ENCODE measurements around the gene SSX2IP. TPM values are rescaled to one million over a fixed set of nuclear protein-coding genes. Genes with fewer than 3 reads are reported as not detected.

Gene SSX2IP
- total RNA-seq, 1 experiment from 2014 or later, result 42.4 TPM

DNA sequence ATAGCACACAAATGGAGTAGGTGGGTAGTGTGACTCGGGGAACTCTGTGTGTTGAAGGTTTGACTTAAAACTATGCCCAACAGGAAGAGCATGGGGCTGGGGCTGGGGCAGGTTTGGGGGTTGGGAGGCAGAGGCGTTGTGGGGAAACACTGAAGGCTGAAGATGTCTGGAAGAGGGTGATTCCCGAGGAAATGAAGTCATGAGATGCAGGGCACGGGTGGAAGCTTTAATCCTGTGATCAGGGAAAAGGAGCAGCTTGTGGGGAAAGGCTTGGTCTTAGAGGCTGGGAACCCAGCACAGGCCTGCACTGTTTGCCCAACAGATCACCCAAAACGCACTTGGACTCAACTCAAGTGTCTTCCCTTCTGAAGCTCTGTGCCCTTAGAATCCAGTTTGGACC, 89.5 kb downstream of the SSX2IP start:
- Histone ChIP-seq H3K9me3 (ENCODE audit: low read depth, low read length, poor library complexity, severe bottlenecking) (peaks cover 18% of the 10 kb centered on the region), H3K4me3 (ENCODE audit: low read depth, low read length, poor library complexity, severe bottlenecking) (no peak overlapping the region), H3K4me1 (ENCODE audit: insufficient read depth, low read length, poor library complexity, severe bottlenecking) (no peaks in the 10 kb centered on the region), H3K27me3 (replicated peaks; ENCODE audit: insufficient read depth, low read depth, low read length, poor library complexity) (no peaks in the 10 kb centered on the region), H3K36me3 (ENCODE audit: insufficient read depth, low read length, poor library complexity, severe bottlenecking) (no peaks in the 10 kb centered on the region), H3K27ac (ENCODE audit: low read depth, low read length, poor library complexity, severe bottlenecking) (no peak overlapping the region)
- POLR2A ChIA-PET (ENCODE audit: low non-redundant PET), result interaction anchor here (0.6 kb wide), 1 partner anchor 85 kb away, joined by 3 read pairs; no protein-coding TSS in a partner anchor
- no TSS peak for BruUV-seq (replicated peaks)
- DNase-seq (ENCODE audit: low spot score), result no peak
- intact Hi-C loops (cut with micrococcal nuclease; ENCODE audit: unreplicated experiment), result no loop called here
- TF ChIP-seq, protein P1, sequence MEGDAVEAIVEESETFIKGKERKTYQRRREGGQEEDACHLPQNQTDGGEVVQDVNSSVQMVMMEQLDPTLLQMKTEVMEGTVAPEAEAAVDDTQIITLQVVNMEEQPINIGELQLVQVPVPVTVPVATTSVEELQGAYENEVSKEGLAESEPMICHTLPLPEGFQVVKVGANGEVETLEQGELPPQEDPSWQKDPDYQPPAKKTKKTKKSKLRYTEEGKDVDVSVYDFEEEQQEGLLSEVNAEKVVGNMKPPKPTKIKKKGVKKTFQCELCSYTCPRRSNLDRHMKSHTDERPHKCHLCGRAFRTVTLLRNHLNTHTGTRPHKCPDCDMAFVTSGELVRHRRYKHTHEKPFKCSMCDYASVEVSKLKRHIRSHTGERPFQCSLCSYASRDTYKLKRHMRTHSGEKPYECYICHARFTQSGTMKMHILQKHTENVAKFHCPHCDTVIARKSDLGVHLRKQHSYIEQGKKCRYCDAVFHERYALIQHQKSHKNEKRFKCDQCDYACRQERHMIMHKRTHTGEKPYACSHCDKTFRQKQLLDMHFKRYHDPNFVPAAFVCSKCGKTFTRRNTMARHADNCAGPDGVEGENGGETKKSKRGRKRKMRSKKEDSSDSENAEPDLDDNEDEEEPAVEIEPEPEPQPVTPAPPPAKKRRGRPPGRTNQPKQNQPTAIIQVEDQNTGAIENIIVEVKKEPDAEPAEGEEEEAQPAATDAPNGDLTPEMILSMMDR (conservative IDR thresholded peaks at IDR 0.05; ENCODE audit: low read depth, low read length), result no peak
- no peak for TF ChIP-seq EZH2 (IDR thresholded peaks at IDR 0.05; ENCODE audit: borderline replicate concordance, low read depth, low read length, poor library complexity, severe bottlenecking)
- CTCF ChIA-PET, result no interaction called here

- H3K27ac ChIP-seq (ENCODE audit: low read depth, low read length, poor library complexity, severe bottlenecking), result no peak overlapping the region
- POLR2A ChIA-PET (ENCODE audit: low non-redundant PET), result no interaction called here
- no peaks in the 10 kb centered on the region for H3K27me3 ChIP-seq (replicated peaks; ENCODE audit: insufficient read depth, low read depth, low read length, poor library complexity)
- no TSS peak for BruUV-seq (replicated peaks)
- H3K36me3 ChIP-seq (ENCODE audit: insufficient read depth, low read length, poor library complexity, severe bottlenecking), result no peaks in the 10 kb centered on the region
- no peaks in the 10 kb centered on the region for H3K4me1 ChIP-seq (ENCODE audit: insufficient read depth, low read length, poor library complexity, severe bottlenecking)
- H3K4me3 ChIP-seq (ENCODE audit: low read depth, low read length, poor library complexity, severe bottlenecking), result no peak overlapping the region
- intact Hi-C loops (cut with micrococcal nuclease; ENCODE audit: unreplicated experiment), result no loop called here
- TF ChIP-seq, protein P1 (conservative IDR thresholded peaks at IDR 0.05; ENCODE audit: low read depth, low read length), result no peak
- no peak for TF ChIP-seq EZH2 (IDR thresholded peaks at IDR 0.05; ENCODE audit: borderline replicate concordance, low read depth, low read length, poor library complexity, severe bottlenecking)
- peaks cover 1% of the 10 kb centered on the region for H3K9me3 ChIP-seq (ENCODE audit: low read depth, low read length, poor library complexity, severe bottlenecking)
- no peak for DNase-seq (ENCODE audit: low spot score)
- CTCF ChIA-PET, result no interaction called here
Measured at GRCh38 chr1:84598846-84599741, 91.2 kb downstream of the SSX2IP start.

DNA sequence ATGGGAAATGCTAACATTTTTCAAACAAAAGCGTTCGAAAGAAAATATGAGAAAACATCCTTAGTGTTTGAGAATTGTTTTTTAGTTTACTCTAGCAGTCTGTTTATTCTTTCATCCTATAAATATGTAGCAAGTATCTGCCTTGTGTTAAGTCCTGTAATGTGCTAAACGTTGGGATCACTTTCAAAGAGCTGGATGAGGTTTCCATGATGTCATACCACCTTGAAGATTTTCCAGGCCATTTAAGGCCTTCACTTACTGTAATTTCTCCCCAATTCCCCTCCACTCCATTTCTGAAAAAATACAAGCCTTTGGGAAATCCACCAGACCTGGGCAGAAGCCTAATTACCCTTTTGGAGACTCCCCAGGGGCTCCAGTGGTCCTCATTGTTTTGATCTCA, 91.8 kb downstream of the SSX2IP start:
- H3K27ac ChIP-seq (ENCODE audit: low read depth, low read length, poor library complexity, severe bottlenecking), result no peak overlapping the region
- BruUV-seq (replicated peaks), result no TSS peak
- no peaks in the 10 kb centered on the region for H3K9me3 ChIP-seq (ENCODE audit: low read depth, low read length, poor library complexity, severe bottlenecking)
- ChIA-PET CTCF (no interaction called here), POLR2A (ENCODE audit: low non-redundant PET) (no interaction called here)
- H3K27me3 ChIP-seq (replicated peaks; ENCODE audit: insufficient read depth, low read depth, low read length, poor library complexity), result no peaks in the 10 kb centered on the region
- H3K4me3 ChIP-seq (ENCODE audit: low read depth, low read length, poor library complexity, severe bottlenecking), result no peak overlapping the region
- intact Hi-C loops (cut with micrococcal nuclease; ENCODE audit: unreplicated experiment), result no loop called here
- H3K36me3 ChIP-seq (ENCODE audit: insufficient read depth, low read length, poor library complexity, severe bottlenecking), result no peaks in the 10 kb centered on the region
- no peak for DNase-seq (ENCODE audit: low spot score)
- no peak for TF ChIP-seq EZH2 (IDR thresholded peaks at IDR 0.05; ENCODE audit: borderline replicate concordance, low read depth, low read length, poor library complexity, severe bottlenecking)
- TF ChIP-seq, protein P1 (conservative IDR thresholded peaks at IDR 0.05; ENCODE audit: low read depth, low read length), result no peak
- H3K4me1 ChIP-seq (ENCODE audit: insufficient read depth, low read length, poor library complexity, severe bottlenecking), result no peaks in the 10 kb centered on the region
